ENCODE results near the gene EHBP1L1. TPM values are rescaled to one million over a fixed set of nuclear protein-coding genes. Genes with fewer than 3 reads are reported as not detected.

The EHBP1L1 gene
- total RNA-seq, 1 donor from 2014 or later: 26.1 TPM

- no peak for TF ChIP-seq CTCF (conservative IDR thresholded peaks at IDR 0.05; ENCODE audit: low read depth, low read length)
- no peak overlapping the region for H3K4me3 ChIP-seq (ENCODE audit: low read depth, low read length)
These were observed 4.3 kb downstream of the EHBP1L1 start for GRCh38 chr11:65580031-65580692.

GRCh38 chr11:65580756-65581155 lies 4.9 kb downstream of the EHBP1L1 start:
- no peak for TF ChIP-seq CTCF (conservative IDR thresholded peaks at IDR 0.05; ENCODE audit: low read depth, low read length)
- DNase-seq (ENCODE audit: low read depth): no peak
- no peak overlapping the region for H3K4me3 ChIP-seq (ENCODE audit: low read depth, low read length)

More at GRCh38 chr11:65580031-65580692, 4.3 kb downstream of the EHBP1L1 start:
- no peak for DNase-seq (ENCODE audit: low read depth)

GRCh38 chr11:65581928-65582327 lies 6.1 kb downstream of the EHBP1L1 start:
- no peak overlapping the region for H3K4me3 ChIP-seq (ENCODE audit: low read depth, low read length)
- DNase-seq (ENCODE audit: low read depth): no peak
- TF ChIP-seq CTCF (conservative IDR thresholded peaks at IDR 0.05; ENCODE audit: low read depth, low read length): no peak

- no peak for DNase-seq (ENCODE audit: low read depth)
- TF ChIP-seq CTCF (conservative IDR thresholded peaks at IDR 0.05; ENCODE audit: low read depth, low read length): no peak
- no peak overlapping the region for H3K4me3 ChIP-seq (ENCODE audit: low read depth, low read length)
These were observed 7.7 kb downstream of the EHBP1L1 start for GRCh38 chr11:65583589-65583988.

GRCh38 chr11:65584106-65584505 lies 8.3 kb downstream of the EHBP1L1 start:
- no peak for TF ChIP-seq CTCF (conservative IDR thresholded peaks at IDR 0.05; ENCODE audit: low read depth, low read length)
- no peak for DNase-seq (ENCODE audit: low read depth)

GRCh38 chr11:65584723-65585171 lies 8.9 kb downstream of the EHBP1L1 start:
- no peak overlapping the region for H3K4me3 ChIP-seq (ENCODE audit: low read depth, low read length)
- TF ChIP-seq CTCF (conservative IDR thresholded peaks at IDR 0.05; ENCODE audit: low read depth, low read length): no peak
- DNase-seq (ENCODE audit: low read depth): no peak

More at GRCh38 chr11:65584106-65584505, 8.3 kb downstream of the EHBP1L1 start:
- no peak overlapping the region for H3K4me3 ChIP-seq (ENCODE audit: low read depth, low read length)

Data from epithelial cell of proximal tubule (primary cell).